HL-60 (cell line): ENCODE measurements around the gene FDPS.

Experiments
- DNase-seq, 2 experiments: peaks; one replicate each; pipeline ENCODE4 v3.0.0-alpha.2; 2010 to 2020; ENCODE audit warnings: low read depth in 1 of 2, low spot score in 1 of 2
- H3K27ac ChIP-seq: fragments of 250-450 bp; sonication (Bioruptor Pico); replicated peaks from 2 replicates; pipeline ENCODE4 v1.5.1; 2020; ENCODE audit warnings: mild to moderate bottlenecking, moderate library complexity
- H3K27me3 ChIP-seq: fragments of 250-450 bp; sonication (Bioruptor Pico); 2 replicates; pipeline ENCODE4 v1.5.1; 2021; ENCODE audit warnings: mild to moderate bottlenecking, moderate library complexity; ENCODE audit not compliant: insufficient read depth, poor library complexity, severe bottlenecking
- H3K4me3 ChIP-seq: replicated peaks from 2 replicates; pipeline ENCODE4 v1.5.1; 2011; ENCODE audit warnings: mild to moderate bottlenecking, control low read depth, low read length; ENCODE audit not compliant: insufficient read depth
- CTCF ChIP-seq: IDR thresholded peaks from one replicate; pipeline ENCODE4 v1.5.1; 2011; ENCODE audit warnings: low read length, control low read depth, inconsistent platforms; ENCODE audit not compliant: insufficient read depth
- GABPA ChIP-seq: IDR thresholded peaks from 2 replicates; pipeline ENCODE4 v1.6.1; 2012; ENCODE audit warnings: low read depth
- POLR2AphosphoS5 ChIP-seq: IDR thresholded peaks from 2 replicates; pipeline ENCODE4 v1.6.1; 2012; ENCODE audit warnings: low read depth
- SPI1 ChIP-seq: IDR thresholded peaks from 2 replicates; pipeline ENCODE4 v1.6.1; 2012; ENCODE audit warnings: low read depth, mild to moderate bottlenecking, borderline replicate concordance
- TF ChIP-seq, protein P1 (sequence below): IDR thresholded peaks from 2 replicates; pipeline ENCODE4 v1.6.1; 2012; ENCODE audit warnings: low read depth; ENCODE audit not compliant: insufficient replicate concordance

Gene FDPS

GRCh38 chr1:155282488-155283091, 26.1 kb upstream of the FDPS start:
- Histone ChIP-seq H3K27ac (no peak overlapping the region), H3K27me3 (no peaks in the 10 kb centered on the region), H3K4me3 (no peak overlapping the region)
- DNase-seq, result no peak
- TF ChIP-seq, protein P1, sequence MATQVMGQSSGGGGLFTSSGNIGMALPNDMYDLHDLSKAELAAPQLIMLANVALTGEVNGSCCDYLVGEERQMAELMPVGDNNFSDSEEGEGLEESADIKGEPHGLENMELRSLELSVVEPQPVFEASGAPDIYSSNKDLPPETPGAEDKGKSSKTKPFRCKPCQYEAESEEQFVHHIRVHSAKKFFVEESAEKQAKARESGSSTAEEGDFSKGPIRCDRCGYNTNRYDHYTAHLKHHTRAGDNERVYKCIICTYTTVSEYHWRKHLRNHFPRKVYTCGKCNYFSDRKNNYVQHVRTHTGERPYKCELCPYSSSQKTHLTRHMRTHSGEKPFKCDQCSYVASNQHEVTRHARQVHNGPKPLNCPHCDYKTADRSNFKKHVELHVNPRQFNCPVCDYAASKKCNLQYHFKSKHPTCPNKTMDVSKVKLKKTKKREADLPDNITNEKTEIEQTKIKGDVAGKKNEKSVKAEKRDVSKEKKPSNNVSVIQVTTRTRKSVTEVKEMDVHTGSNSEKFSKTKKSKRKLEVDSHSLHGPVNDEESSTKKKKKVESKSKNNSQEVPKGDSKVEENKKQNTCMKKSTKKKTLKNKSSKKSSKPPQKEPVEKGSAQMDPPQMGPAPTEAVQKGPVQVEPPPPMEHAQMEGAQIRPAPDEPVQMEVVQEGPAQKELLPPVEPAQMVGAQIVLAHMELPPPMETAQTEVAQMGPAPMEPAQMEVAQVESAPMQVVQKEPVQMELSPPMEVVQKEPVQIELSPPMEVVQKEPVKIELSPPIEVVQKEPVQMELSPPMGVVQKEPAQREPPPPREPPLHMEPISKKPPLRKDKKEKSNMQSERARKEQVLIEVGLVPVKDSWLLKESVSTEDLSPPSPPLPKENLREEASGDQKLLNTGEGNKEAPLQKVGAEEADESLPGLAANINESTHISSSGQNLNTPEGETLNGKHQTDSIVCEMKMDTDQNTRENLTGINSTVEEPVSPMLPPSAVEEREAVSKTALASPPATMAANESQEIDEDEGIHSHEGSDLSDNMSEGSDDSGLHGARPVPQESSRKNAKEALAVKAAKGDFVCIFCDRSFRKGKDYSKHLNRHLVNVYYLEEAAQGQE, result no peak
- TF ChIP-seq GABPA (no peak), SPI1 (no peak), CTCF (no peak), POLR2AphosphoS5 (no peak)

DNA sequence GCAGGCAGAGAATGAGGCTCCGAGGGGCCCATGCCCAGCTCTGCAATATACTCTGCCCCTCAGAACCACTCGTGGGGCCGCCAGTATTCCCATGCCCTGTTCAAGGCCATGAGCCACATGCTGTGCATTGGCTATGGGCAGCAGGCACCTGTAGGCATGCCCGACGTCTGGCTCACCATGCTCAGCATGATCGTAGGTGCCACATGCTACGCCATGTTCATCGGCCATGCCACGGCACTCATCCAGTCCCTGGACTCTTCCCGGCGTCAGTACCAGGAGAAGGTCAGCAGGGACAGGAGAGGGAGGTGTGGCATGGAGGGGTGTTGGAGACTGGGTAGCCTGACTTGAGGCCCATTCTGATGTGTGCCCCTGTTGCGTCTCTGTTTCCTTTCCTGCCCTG, 24.2 kb upstream of the FDPS start:
- TF ChIP-seq POLR2AphosphoS5 (no peak), SPI1 (no peak), GABPA (no peak)
- TF ChIP-seq, protein P1, result no peak
- H3K27me3 ChIP-seq, result no peaks in the 10 kb centered on the region
- no peak overlapping the region for H3K4me3 ChIP-seq
- no peak overlapping the region for H3K27ac ChIP-seq
- DNase-seq, result no peak

GRCh38 chr1:155285063-155285462, 23.6 kb upstream of the FDPS start:
- DNase-seq, result no peak
- Histone ChIP-seq H3K27me3 (no peaks in the 10 kb centered on the region), H3K4me3 (no peak overlapping the region), H3K27ac (no peak overlapping the region)
- no peak for TF ChIP-seq POLR2AphosphoS5
- TF ChIP-seq, protein P1, result no peak
- no peak for TF ChIP-seq CTCF
- no peak for TF ChIP-seq GABPA
- TF ChIP-seq SPI1, result no peak
